Neural cell (in vitro differentiated cells): ENCODE data around the gene DIMT1. TPM values are rescaled to one million over a fixed set of nuclear protein-coding genes. Genes with fewer than 3 reads are reported as not detected.

ENCODE experiments used
- H2AFZ ChIP-seq: fragments of 200-600, 300-800 bp; sonication (generic), shearing (Covaris generic); 2 replicates; pipeline ENCODE4 v1.6.0; 2014; ENCODE audit warnings: low read depth, mild to moderate bottlenecking, antibody characterized with exemption, low read length, moderate library complexity
- H3F3A ChIP-seq: fragments of 200-600 bp; shearing (Covaris generic); 2 replicates; pipeline ENCODE4 v1.6.1; 2016; ENCODE audit warnings: mild to moderate bottlenecking, moderate library complexity, mixed read lengths, antibody characterized with exemption, low read length; ENCODE audit not compliant: insufficient read depth, poor library complexity, severe bottlenecking
- H3K27ac ChIP-seq: fragments of 200-600, 300-800 bp; sonication (generic), shearing (Covaris generic); 2 replicates; pipeline ENCODE4 v1.5.1; 2014; ENCODE audit warnings: mild to moderate bottlenecking, low read length, moderate library complexity
- H3K27me3 ChIP-seq: fragments of 300-800, 200-600 bp; sonication (generic), shearing (Covaris generic); 2 replicates; pipeline ENCODE4 v1.6.0; 2014; ENCODE audit warnings: mild to moderate bottlenecking, low read depth, low read length, moderate library complexity; ENCODE audit not compliant: insufficient read depth
- H3K36me3 ChIP-seq: fragments of 300-800, 200-600 bp; sonication (generic), shearing (Covaris generic); 2 replicates; pipeline ENCODE4 v1.5.1; 2014; ENCODE audit warnings: mild to moderate bottlenecking, antibody characterized with exemption, low read length, moderate library complexity; ENCODE audit not compliant: insufficient read depth
- H3K4me2 ChIP-seq: fragments of 300-800, 200-600 bp; sonication (generic), shearing (Covaris generic); 2 replicates; pipeline ENCODE4 v1.6.0; 2014; ENCODE audit warnings: mild to moderate bottlenecking, low read length
- H3K4me3 ChIP-seq: fragments of 300-800, 200-600 bp; sonication (generic), shearing (Covaris generic); 2 replicates; pipeline ENCODE4 v1.5.1; 2014; ENCODE audit warnings: mild to moderate bottlenecking, low read length, moderate library complexity
- H3K79me2 ChIP-seq: fragments of 200-600 bp; shearing (Covaris generic); replicated peaks from 2 replicates; pipeline ENCODE4 v1.6.0; 2014; ENCODE audit warnings: mild to moderate bottlenecking, low read length, moderate library complexity; ENCODE audit not compliant: insufficient read depth
- H3K9ac ChIP-seq: fragments of 300-800, 200-600 bp; sonication (generic), shearing (Covaris generic); 2 replicates; pipeline ENCODE4 v1.6.1; 2016; ENCODE audit warnings: mild to moderate bottlenecking, low read length, mixed read lengths
- H3K9me2 ChIP-seq: fragments of 200-600 bp; shearing (Covaris generic); 2 replicates; pipeline ENCODE4 v1.6.1; 2016; ENCODE audit warnings: mild to moderate bottlenecking, low read length, mixed read lengths; ENCODE audit not compliant: insufficient read depth
- H3K9me3 ChIP-seq: fragments of 200-600, 300-800 bp; sonication (generic), shearing (Covaris generic); 2 replicates; pipeline ENCODE4 v1.6.1; 2016; ENCODE audit warnings: mild to moderate bottlenecking, mixed run types, low read length, moderate library complexity, mixed read lengths
- H4K20me1 ChIP-seq: fragments of 200-600 bp; shearing (Covaris generic); 2 replicates; pipeline ENCODE4 v1.6.1; 2016; ENCODE audit warnings: mild to moderate bottlenecking, mixed run types; ENCODE audit not compliant: insufficient read depth
- EP300 ChIP-seq: fragments of 450-650 bp; conservative IDR thresholded peaks from 2 replicates; pipeline ENCODE4 v1.6.1; 2014; ENCODE audit warnings: antibody characterized with exemption, mild to moderate bottlenecking, moderate library complexity; ENCODE audit not compliant: poor library complexity, severe bottlenecking
- EZH2 ChIP-seq: fragments of 200-600, 300-800 bp; shearing (Covaris generic), sonication (generic); IDR thresholded peaks from 2 replicates; pipeline ENCODE4 v1.6.1; 2014; ENCODE audit warnings: antibody characterized with exemption, low read length, borderline replicate concordance, mild to moderate bottlenecking; ENCODE audit not compliant: insufficient read depth, poor library complexity, severe bottlenecking
- MXI1 ChIP-seq: fragments of 450-650 bp; conservative IDR thresholded peaks from 2 replicates; pipeline ENCODE4 v1.6.1; 2014; ENCODE audit warnings: antibody characterized with exemption, mild to moderate bottlenecking; ENCODE audit not compliant: poor library complexity, severe bottlenecking
- POLR2AphosphoS5 ChIP-seq: IDR thresholded peaks from 2 replicates; pipeline ENCODE4 v1.6.1; 2012
- RAD21 ChIP-seq: fragments of 450-650 bp; conservative IDR thresholded peaks from 2 replicates; pipeline ENCODE4 v1.6.1; 2014; ENCODE audit warnings: antibody characterized with exemption, mild to moderate bottlenecking, moderate library complexity
- REST ChIP-seq: IDR thresholded peaks from 2 replicates; pipeline ENCODE4 v1.6.1; 2012; ENCODE audit warnings: borderline replicate concordance
- SMC3 ChIP-seq: fragments of 450-650 bp; conservative IDR thresholded peaks from 2 replicates; pipeline ENCODE4 v1.6.1; 2014; ENCODE audit warnings: antibody characterized with exemption, mild to moderate bottlenecking, moderate library complexity; ENCODE audit not compliant: poor library complexity
- TAF1 ChIP-seq: IDR thresholded peaks from 2 replicates; pipeline ENCODE4 v1.6.1; 2012; ENCODE audit warnings: low read depth
- polyA plus RNA-seq: library from polyadenylated mRNA; depleted of rRNA; stranded (reverse); fragments of >200 nt; gene quantifications from 2 replicates; pipeline ENCODE4 v1.2.3, GENCODE V29; 2014
- TF ChIP-seq, protein P1 (sequence below): fragments of 450-650 bp; IDR thresholded peaks from 2 replicates; pipeline ENCODE4 v1.5.1; 2014; ENCODE audit warnings: antibody characterized with exemption, mild to moderate bottlenecking, moderate library complexity; ENCODE audit not compliant: poor library complexity, severe bottlenecking

DIMT1 gene
- polyA plus RNA-seq, 1 donor from 2014 or later: 15.2 TPM

DNA sequence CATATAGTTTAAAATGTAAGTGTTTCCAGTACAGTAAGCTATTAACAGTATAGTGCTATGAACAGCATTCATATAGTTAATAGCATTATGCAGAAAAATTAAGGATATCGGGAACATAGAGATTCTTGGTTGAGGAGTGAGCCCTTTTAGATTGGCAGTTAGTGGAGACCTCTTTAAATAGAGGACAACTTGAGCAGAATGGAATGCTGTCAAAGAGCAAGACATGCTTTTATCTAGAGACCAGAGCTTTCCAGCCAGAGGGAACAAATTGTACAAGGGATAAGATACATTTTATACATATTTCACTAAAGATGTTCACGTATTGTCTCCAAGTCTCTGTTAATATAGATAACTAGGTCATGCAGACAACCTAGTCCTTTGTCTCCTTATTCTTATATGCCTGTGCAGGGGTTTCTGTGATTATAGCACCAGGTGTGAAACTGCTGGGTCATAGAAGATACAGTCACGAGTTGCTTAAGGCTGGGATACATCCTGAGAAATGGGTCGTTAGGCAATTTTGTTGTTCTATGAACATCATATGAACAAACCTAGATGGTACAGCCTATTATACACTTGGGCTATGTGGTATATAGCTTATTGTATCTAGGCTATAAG, 14.9 kb upstream of the DIMT1 start:
- Histone ChIP-seq H3K27ac (no peak overlapping the region), H3K9ac (no peak overlapping the region), H3K27me3 (no peaks in the 10 kb centered on the region), H3K9me3 (no peaks in the 10 kb centered on the region), H2AFZ (no peak overlapping the region), H3K4me3 (no peak overlapping the region), H3K79me2 (peaks cover 35% of the 10 kb centered on the region), H3K9me2 (no peaks in the 10 kb centered on the region), H4K20me1 (no peaks in the 10 kb centered on the region), H3F3A (no peaks in the 10 kb centered on the region), H3K4me2 (no peak overlapping the region), H3K36me3 (no peaks in the 10 kb centered on the region)
- TF ChIP-seq EZH2 (no peak), TAF1 (no peak)
- TF ChIP-seq, protein P1, sequence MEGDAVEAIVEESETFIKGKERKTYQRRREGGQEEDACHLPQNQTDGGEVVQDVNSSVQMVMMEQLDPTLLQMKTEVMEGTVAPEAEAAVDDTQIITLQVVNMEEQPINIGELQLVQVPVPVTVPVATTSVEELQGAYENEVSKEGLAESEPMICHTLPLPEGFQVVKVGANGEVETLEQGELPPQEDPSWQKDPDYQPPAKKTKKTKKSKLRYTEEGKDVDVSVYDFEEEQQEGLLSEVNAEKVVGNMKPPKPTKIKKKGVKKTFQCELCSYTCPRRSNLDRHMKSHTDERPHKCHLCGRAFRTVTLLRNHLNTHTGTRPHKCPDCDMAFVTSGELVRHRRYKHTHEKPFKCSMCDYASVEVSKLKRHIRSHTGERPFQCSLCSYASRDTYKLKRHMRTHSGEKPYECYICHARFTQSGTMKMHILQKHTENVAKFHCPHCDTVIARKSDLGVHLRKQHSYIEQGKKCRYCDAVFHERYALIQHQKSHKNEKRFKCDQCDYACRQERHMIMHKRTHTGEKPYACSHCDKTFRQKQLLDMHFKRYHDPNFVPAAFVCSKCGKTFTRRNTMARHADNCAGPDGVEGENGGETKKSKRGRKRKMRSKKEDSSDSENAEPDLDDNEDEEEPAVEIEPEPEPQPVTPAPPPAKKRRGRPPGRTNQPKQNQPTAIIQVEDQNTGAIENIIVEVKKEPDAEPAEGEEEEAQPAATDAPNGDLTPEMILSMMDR: no peak

DNA sequence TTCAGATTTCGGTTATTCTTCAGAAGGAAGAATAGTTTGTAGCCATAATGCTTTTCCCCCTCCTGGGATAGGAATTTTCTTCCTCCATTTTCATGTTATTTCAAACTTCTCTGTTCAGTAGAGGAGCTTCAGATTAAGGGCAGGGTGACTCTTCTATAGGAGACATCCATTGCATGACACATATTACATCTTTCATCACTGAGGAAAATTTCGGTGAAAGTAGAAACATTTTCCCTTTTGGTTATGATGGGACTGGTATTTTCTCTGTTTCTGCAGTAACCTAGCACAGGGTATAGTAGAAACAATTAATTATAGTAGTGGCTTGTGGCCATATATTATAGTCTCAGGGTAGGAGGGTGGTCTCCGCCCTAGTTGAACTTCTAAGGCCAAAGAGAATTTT, 10.0 kb upstream of the DIMT1 start:
- Histone ChIP-seq H4K20me1 (no peaks in the 10 kb centered on the region), H3K4me3 (peak overlapping the region; percentile 77), H3K27ac (no peak overlapping the region), H3K27me3 (no peaks in the 10 kb centered on the region), H3K79me2 (peaks cover 38% of the 10 kb centered on the region), H2AFZ (no peak overlapping the region), H3K9ac (peak overlapping the region; percentile 74), H3K9me3 (no peaks in the 10 kb centered on the region), H3K36me3 (no peaks in the 10 kb centered on the region), H3K9me2 (no peaks in the 10 kb centered on the region), H3F3A (no peaks in the 10 kb centered on the region), H3K4me2 (peak overlapping the region; percentile 82)
- TF ChIP-seq TAF1: no peak
- no peak for TF ChIP-seq MXI1
- TF ChIP-seq EP300: no peak
- TF ChIP-seq, protein P1: no peak
- no peak for TF ChIP-seq POLR2AphosphoS5
- TF ChIP-seq REST: no peak
- TF ChIP-seq EZH2: no peak
- TF ChIP-seq RAD21: no peak
- no peak for TF ChIP-seq SMC3
